Activated CD8-positive, alpha-beta T cell treated with anti-CD3 and anti-CD28 coated beads for 36 hours (primary cell): Measurements from ENCODE around the gene PCDHA1. TPM values are rescaled to one million over a fixed set of nuclear protein-coding genes. Genes with fewer than 3 reads are reported as not detected.
A peak's percentile ranks its signal among the peaks of the same experiment; 100 is the strongest.

Experiments used
- ATAC-seq: fragments of 200-7000 bp; cut with Tn5 transposase; one replicate; pipeline ENCODE4 v1.10.0; 2021; ENCODE audit warnings: mild to moderate bottlenecking, moderate library complexity
- CTCF ChIA-PET: fragments of 350-600 bp; sonication (Branson Sonifier 250); formaldehyde crosslinking; loops from one replicate; lab custom pipeline; 2021; ENCODE audit warnings: antibody characterized with exemption; lab: Charles Lee
- POLR2A ChIA-PET: fragments of 350-600 bp; sonication (Branson Sonifier 250); formaldehyde crosslinking; loops from one replicate; lab custom pipeline; 2021; ENCODE audit warnings: antibody characterized with exemption; lab: Charles Lee
- DNase-seq: peaks from one replicate; pipeline ENCODE4 v3.0.0-alpha.2; 2020
- H3K27ac Mint-ChIP-seq: one replicate; pipeline ENCODE4 v1.8.0; 2021; ENCODE audit warnings: mild to moderate bottlenecking, mixed read lengths
- H3K27me3 Mint-ChIP-seq: one replicate; pipeline ENCODE4 v1.8.0; 2021; ENCODE audit warnings: mixed read lengths
- H3K36me3 Mint-ChIP-seq: one replicate; pipeline ENCODE4 v1.8.0; 2021; ENCODE audit warnings: low read depth, mixed read lengths
- H3K4me1 Mint-ChIP-seq: one replicate; pipeline ENCODE4 v1.8.0; 2021; ENCODE audit warnings: low read depth, mixed read lengths
- H3K4me3 Mint-ChIP-seq: one replicate; pipeline ENCODE4 v1.8.0; 2021; ENCODE audit warnings: mild to moderate bottlenecking, moderate library complexity, mixed read lengths
- H3K9me3 Mint-ChIP-seq: one replicate; pipeline ENCODE4 v1.8.0; 2021; ENCODE audit warnings: mixed read lengths
- CTCF ChIP-seq: fragments of 200-600 bp; IDR thresholded peaks from one replicate; pipeline ENCODE4 v1.8.0; 2022; ENCODE audit warnings: antibody characterized with exemption, mild to moderate bottlenecking
- intact Hi-C: fragments of 100-400 bp; cut with micrococcal nuclease; formaldehyde crosslinking; loops from one replicate; pipeline ENCODE4 v1.10.0; 2022
- total RNA-seq, 2 experiments: library from RNA; stranded (reverse); gene quantifications; one replicate each; pipeline ENCODE4 v1.2.3, GENCODE V29; 2021

Gene PCDHA1
- total RNA-seq, 2 experiments from 2014 or later, result not detected

DNA sequence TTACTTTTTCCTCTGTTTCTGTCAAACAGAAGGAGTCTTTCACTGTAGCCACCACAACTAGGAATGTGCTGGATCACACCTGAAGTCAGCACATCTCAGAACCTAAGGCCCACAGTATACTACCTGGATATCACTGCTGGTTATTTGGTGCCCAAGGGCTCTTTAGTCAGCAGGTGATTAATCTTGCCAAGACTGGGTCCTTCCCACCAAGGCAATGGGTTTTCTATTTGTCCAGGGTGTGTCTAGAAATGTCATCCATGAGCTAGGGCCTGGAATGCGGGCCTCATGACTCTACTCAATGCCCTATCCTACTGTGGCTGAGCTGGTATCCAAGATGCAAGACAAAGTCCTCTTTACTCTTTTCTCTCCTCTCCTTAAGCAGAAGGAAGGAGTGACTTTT is 130.4 kb downstream of the PCDHA1 start:
- DNase-seq (no peak), ATAC-seq (no peak)
- Mint-ChIP-seq H3K36me3 (no peaks in the 10 kb centered on the region), H3K9me3 (peaks cover 1% of the 10 kb centered on the region), H3K27me3 (peaks cover 3% of the 10 kb centered on the region), H3K4me1 (no peaks in the 10 kb centered on the region), H3K27ac (no peak overlapping the region), H3K4me3 (no peak overlapping the region)
- intact Hi-C loops, result no loop called here
- ChIA-PET CTCF (no interaction called here), POLR2A (no interaction called here)
- no peak for TF ChIP-seq CTCF

DNA sequence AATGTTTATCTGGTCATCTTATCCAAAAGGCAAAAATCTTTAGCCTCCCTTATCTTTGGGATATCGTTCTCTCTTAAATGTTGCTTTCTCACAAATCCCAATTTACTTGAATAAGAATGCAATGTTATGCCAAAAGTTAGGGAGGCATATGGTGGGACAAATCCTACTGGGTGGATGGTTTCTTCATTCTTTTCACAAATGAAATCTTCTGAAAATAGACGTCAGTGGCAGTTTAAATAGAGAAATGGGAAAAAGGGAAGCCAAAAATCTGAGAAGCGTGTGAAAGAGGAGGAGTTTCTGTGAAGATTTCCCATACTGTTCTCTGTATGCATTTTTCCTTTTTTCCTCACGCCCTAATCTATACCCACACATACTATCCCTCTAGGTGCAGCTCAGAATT is 137.7 kb downstream of the PCDHA1 start:
- DNase-seq (no peak), ATAC-seq (no peak)
- intact Hi-C loops, result no loop called here
- Mint-ChIP-seq H3K9me3 (peaks cover 6% of the 10 kb centered on the region), H3K27me3 (peaks cover 42% of the 10 kb centered on the region), H3K36me3 (peaks cover 1% of the 10 kb centered on the region), H3K27ac (no peak overlapping the region), H3K4me3 (no peak overlapping the region), H3K4me1 (peaks cover 9% of the 10 kb centered on the region)
- TF ChIP-seq CTCF, result no peak
- CTCF ChIA-PET, result no interaction called here
- POLR2A ChIA-PET, result no interaction called here

GRCh38 chr5:140925806-140926442 is 140.0 kb downstream of the PCDHA1 start, which contains the start of gene PCDHAC1:
TSS of gene PCDHAC1 (plus strand) at chr5:140926299. CDS start at chr5:140926893, 594 bp downstream.
- no peak for DNase-seq
- ATAC-seq, result no peak
- H3K4me1 Mint-ChIP-seq, result peaks cover 9% of the 10 kb centered on the region
- peak within 1 kb of the TSS; percentile 17 for H3K4me3 Mint-ChIP-seq
- intact Hi-C loops, result no loop called here
- H3K27ac Mint-ChIP-seq, result no peak within 1 kb of the TSS
- no peak for TF ChIP-seq CTCF
- H3K9me3 Mint-ChIP-seq, result peaks cover 6% of the 10 kb centered on the region
- POLR2A ChIA-PET, result no interaction called here
- CTCF ChIA-PET, result interaction anchor here (0.7 to 0.9 kb wide), 2 partner anchors 11 to 185 kb away, joined by 3 read pairs; no protein-coding TSS in a partner anchor
- peaks cover 47% of the 10 kb centered on the region for H3K27me3 Mint-ChIP-seq
- H3K36me3 Mint-ChIP-seq, result peaks cover 1% of the 10 kb centered on the region

- Mint-ChIP-seq H3K4me3 (peak overlapping the region; percentile 17), H3K4me1 (peaks cover 9% of the 10 kb centered on the region), H3K27ac (no peak overlapping the region), H3K9me3 (peaks cover 6% of the 10 kb centered on the region), H3K36me3 (peaks cover 1% of the 10 kb centered on the region), H3K27me3 (peaks cover 47% of the 10 kb centered on the region)
- TF ChIP-seq CTCF, result peak; percentile 26
- ChIA-PET POLR2A (no interaction called here), CTCF (interaction anchor here (0.7 to 1.2 kb wide), 6 partner anchors 10 to 185 kb away, joined by 3 to 5 read pairs (median 3); no protein-coding TSS in a partner anchor)
- peak; percentile 47 for DNase-seq
- ATAC-seq, result peak; percentile 39
- intact Hi-C loops, result no loop called here
These were observed 140.7 kb downstream of the PCDHA1 start for GRCh38 chr5:140926443-140927227.

DNA sequence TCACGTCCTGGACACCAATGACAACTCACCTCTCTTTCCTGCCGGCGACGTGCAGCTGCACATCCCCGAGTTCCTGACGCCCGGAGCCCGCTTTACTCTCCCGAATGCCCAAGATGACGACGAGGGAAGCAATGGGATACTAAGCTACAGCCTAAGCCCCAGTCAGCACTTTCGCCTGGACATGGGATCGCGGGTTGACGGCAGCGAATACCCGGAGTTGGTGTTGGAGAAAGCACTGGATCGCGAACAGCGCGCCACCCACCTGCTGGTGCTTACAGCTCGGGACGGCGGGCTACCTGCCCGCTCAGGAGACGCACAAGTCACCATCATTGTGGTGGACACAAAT is 141.3 kb downstream of the PCDHA1 start:
- ATAC-seq (no peak), DNase-seq (no peak)
- ChIA-PET POLR2A (no interaction called here), CTCF (interaction anchor here (0.7 to 1.2 kb wide), 4 partner anchors 12 to 114 kb away, joined by 3 to 5 read pairs (median 3); no protein-coding TSS in a partner anchor)
- Mint-ChIP-seq H3K27me3 (peaks cover 43% of the 10 kb centered on the region), H3K4me3 (peak overlapping the region; percentile 17), H3K9me3 (peaks cover 6% of the 10 kb centered on the region), H3K36me3 (peaks cover 1% of the 10 kb centered on the region), H3K4me1 (peaks cover 9% of the 10 kb centered on the region), H3K27ac (no peak overlapping the region)
- no peak for TF ChIP-seq CTCF
- intact Hi-C loops, result no loop called here
